ENCODE data around the gene MTMR12.
"Not testable (repeated sequence)": the region's sequence is repeated elsewhere in the genome, so short reads cannot be mapped to it uniquely, and the experiment has no call there.

MTMR12 gene

DNA sequence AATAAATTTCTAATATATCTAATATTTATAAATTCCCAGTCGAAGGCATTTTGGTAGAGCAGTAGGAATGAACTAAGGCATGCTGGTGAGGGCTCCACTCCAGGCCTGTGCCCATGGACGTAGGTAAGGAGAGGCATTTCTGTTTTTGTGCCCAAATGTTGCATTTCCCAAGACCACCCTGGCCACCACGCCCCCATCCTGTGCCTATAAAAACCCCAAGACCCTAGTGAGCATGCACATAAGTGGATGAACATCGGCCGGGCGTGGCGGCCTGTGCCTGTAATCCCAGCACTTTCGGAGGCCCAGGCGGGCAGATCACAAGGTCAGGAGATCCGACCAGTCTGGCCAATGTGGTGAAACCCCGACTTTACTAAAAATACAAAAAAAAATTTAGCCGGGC lies 10.1 kb upstream of the MTMR12 start:
- no peak for DNase-seq

DNA sequence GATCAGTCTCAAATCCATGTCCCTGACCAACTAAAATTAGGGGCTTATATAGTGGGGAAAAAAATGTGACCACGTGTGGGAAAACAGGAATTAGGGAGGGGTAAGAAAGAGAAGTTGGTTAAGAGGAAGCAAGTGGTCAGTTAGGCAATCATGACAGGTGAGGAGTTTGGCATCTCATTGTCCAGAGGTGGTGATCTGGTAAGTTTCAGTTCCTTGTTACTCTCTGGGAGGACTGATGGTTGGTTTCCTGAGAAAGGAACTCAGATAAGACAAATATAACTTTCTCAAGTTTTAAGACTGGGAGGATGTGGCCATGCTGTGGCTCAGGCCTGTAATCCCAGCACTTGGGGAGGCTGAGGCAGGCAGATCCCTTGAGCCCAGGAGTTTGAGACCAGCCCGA lies 9.0 kb upstream of the MTMR12 start:
- not testable (repeated sequence) for DNase-seq

DNA sequence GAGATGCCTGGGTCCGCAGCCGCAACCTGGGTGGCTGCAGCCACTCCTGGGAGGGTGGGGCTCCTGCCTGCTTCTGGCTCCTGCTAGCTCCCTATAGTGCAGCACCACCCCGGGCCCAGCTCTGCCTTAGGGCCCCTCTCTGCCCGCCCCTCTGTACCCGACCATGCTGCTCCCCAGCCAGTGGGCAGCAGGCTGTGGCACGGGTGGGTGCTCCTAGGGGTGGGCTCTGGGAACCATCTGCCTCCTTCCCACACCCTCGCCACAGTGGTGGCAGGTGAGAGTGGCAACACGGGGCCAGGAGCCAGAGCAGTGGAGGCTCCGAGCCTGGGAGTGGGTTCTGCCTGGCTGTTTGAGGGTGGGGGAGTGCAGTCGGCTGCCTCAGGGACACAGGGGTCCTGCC lies 7.8 kb upstream of the MTMR12 start:
- DNase-seq, result no peak

DNA sequence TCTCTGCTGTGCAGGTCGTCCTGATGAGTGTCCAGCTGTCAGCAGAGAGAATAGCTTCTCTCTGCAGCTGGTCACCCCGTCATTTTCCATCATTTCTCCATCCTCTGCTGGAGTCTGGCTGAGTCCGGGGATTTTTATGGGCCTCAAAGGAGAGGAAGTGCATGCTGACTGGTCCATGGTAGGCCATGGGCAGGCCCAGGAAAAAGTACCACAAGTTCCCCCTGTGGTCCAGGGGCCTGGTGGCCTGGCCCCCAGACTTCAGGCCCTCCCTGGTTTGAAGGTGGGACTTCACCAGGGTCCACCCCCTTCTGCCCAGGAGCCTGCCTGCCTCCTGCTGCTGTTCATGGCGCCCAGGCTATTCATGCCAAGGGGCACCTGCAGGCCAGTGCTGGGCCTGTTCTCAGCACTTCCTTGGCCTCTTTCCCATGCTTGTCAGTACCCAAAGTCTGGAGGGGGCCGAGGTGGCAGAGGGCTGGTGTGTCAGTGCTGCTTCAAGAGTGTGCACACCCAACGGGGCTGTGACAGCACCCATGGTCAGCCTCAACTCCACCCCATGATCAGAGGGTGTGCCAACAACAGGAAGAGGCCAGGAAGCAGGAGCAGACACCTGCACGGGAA lies 7.3 kb upstream of the MTMR12 start:
- DNase-seq, result no peak

DNA sequence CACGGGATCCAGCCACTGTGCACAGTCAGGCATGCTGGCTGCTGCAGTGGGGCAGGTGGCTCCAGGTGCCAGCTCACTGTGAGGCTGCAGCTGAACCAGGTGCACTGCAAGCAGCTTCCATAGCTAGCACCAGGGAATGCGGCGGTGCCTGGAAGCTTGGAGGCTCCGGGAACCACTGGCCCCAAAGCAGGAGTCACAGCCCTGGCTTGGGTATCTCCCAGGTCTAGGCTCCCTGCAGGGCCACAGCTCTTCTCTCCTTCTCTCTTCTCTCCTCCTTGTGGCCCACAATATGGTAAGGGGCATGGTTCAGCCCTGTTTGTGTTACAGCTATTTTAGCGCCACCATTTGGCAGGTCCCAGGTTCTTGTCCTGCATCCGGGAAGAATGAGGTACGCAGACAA lies 6.7 kb upstream of the MTMR12 start:
- DNase-seq, result no peak

DNA sequence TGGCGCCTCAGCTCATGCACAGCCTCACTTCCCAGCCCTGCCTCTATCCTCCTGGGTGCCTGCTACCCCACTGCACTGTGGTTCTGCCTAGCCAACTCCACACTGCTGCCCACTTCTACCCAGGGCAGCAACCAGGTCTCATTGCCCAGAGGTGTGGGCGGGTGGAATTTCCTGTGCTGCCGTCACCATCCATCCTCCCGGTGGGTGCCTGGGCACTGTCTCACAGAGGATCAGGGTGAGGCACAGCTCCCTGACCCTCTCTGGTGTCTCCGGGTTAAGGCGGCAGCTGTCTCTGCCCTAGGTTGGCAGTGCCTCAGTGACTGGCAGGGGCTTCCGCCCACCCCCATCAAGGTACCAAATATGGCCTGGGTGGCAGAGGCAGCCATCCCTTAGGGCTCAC lies 4.3 kb upstream of the MTMR12 start:
- no peak for DNase-seq

DNA sequence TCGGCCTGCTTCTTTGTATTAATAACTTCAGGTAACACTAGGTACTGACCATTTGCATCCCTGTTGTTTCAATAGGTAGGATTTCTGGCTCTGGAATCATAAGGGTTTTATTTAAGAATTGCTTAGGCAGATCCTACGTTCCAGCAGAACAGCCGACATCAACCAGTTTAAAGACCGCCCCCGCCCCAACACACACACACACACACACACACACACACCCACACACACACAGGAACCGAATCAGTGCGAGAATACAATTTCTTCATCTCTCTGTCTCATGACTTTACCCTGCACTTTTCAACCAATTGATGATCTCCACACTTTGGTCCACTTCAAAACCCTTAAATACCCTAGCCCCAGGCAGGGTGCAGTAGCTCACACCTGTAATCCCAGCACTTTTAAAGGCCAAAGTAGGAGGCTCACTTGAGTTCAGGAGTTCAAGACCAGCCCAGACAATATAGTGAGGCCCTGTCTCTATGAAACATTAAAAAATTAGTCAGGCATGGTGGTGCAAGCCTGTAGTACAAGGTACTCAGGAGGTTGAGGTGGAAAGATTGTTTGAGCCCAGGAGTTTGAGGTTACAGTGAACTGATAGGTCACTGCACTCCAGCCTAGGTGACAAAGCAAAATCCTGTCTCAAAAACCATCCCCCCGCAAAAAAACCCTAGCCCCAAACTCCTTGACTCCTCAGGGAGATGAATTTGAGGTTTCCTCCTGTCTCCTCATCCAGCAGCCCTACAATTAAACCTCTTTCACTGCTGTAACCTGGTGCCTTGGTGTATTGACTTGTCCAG lies 2.7 kb upstream of the MTMR12 start:
- DNase-seq, result no peak

DNA sequence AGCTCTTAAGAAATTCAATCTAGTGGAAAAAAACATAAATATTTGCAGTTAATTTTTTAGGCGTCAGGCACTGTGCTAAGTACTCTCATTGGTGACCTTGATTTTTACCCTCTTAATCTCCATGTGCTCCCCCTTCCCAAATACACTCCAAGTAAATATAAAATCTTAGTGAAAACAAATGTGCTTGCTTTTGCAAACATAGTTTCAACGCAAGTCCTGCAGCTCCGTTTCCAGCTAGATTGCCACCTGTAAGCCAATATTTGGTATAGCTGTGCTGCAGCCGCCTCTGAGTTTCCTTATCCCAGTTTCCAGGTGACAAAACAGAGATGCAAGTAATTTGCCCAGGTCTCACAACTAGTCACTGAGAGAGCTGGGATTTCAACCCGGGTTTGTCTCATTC lies 1.9 kb upstream of the MTMR12 start:
- DNase-seq, result no peak

DNA sequence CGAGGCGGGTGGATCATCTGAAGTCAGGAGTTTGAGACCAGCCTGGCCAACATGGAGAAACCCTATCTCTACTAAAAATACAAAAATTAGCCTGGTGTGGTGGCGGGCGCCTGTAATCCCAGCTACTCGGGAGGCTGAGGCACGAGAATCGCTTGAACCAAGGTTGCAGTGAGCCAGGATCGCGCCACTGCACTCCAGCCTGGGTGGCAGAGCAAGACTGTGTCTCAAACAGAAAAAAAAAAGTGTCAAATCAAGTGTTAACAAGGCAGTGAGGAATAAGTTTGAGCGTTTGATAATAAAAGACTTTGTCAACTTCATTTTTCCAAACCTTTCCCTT lies 1.4 kb upstream of the MTMR12 start:
- not testable (repeated sequence) for DNase-seq

DNA sequence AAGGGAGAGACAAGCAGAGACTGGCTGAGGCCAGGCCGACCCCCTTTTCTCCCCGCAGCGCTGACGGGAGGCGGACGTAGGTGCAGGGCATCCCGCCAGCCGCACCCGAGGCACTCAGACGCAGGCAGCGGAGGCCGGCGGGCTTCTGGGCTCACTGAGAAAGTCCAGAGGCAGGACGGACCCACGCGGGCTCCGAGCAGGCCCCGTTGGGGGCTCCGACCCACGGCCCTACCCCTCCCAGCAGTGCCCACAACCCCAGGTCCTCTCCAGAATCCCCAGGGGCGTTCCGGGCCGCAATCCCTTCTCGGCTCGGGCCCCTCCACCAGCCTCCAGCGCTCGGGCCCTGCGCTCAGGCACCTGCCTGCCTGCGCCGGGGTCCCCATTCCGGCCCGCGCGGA lies 543 bp downstream of the MTMR12 start:
- peak; percentile 66 for DNase-seq

DNA sequence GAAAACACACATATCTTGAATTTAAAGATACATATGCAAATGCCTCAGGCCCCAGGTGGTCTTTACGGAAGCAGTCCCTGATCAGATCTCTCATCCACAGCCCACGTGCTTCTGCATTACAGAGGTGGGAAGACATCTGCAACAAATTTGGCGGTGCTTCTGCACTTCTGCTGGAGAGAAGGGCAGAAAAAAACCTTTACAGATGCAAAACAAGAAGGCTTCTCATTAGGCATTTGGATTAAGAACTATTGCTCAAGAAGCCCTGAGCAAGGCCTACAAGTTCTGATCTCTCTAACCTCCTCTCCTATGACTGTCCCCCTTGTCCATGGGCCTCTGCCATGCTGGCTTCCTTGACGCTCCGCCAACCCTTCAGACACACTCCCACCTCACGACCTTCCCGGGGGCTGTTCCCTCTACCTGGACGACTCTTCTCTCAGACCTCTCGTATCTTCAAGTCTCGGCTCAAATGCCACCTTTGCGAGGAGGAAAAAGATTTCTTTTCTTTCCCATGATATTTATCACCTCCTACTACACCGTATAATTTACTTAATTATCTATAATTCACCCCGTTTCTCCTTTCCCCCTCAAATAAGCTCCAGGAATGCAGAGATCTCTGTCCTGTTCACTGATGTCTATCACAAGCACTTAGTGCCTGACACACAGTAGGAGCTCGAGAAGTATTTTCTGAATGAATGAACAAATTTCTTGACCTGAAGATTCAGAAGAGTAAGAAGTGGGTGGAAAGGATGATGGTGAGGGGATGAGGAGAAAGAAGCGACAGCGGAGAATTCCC lies 1.1 kb downstream of the MTMR12 start:
- no peak for DNase-seq

DNA sequence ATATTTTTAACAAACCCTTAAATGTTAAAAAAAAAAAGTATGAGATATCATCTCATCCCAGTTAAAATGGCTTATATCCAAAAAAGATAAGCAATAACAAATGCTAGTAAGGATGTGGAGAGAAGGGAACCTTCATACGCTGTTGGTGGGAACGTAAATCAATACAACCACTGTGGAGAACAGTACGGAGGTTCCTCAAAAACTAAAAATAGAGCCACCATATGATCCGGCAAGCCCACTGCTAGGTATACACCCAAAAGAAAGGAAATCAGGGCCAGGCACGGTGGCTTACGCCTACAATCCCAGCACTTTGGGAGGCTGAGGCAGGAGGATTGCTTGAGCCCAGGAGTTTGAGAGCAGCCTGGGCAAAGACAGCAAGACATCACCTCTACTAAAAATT lies 3.0 kb downstream of the MTMR12 start:
- DNase-seq, result no peak

DNA sequence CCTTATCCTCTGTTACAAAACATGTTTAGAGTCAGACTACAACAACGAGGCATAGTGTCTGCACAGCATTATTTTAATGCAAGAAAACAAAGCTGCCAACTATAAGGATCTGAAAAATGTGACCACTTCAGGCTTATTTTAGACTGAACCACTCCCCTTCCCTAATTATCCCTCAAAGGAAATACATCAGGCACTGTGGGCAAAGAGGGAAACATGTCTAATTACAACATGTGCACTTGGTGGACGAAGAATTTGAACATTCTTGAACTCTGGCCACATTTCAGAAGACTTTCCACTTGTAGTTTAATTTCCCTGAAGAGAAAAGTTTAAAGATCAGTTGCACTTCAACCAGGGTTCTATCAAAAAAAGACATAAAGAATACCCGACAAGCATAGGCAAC lies 3.8 kb downstream of the MTMR12 start:
- DNase-seq, result no peak

DNA sequence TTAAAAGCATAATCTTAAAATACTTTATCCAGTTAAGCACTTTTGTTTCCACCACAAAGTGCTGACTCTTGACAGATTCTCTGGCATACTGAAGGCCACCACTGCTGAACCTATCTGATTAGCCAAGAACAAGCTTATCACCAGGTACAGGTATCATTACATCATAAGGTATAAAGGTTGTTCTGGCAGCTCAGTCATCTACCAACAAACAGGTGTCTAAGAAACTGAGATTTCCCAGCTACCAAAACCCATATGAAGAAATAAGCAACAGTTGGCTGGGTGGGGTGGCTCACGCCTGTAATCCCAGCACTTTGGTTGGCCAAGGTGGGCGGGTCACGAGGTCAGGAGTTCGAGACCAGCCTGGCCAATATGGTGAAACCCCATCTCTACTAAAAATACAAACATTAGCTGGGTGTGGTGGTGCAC lies 5.0 kb downstream of the MTMR12 start:
- DNase-seq, result no peak

DNA sequence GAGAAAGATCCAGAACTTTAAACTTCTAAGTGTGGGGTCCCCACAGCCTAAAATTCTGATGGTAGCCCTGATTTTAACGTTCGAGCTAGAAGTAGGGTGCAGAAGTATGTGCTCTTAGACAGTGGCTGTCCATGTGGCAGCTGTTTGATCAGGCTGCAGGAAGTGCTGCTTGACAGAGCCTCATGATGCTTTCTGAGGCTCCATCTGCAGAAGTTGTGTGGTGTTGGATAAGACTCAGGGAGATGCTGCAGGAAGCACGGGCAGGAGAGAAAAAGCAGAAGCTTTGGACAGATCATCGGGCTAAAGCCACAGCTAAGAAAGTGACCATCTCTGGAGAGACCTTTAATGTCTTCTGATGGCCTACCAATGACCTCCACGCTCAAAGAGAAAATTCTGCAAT lies 8.1 kb downstream of the MTMR12 start:
- no peak for DNase-seq

DNA sequence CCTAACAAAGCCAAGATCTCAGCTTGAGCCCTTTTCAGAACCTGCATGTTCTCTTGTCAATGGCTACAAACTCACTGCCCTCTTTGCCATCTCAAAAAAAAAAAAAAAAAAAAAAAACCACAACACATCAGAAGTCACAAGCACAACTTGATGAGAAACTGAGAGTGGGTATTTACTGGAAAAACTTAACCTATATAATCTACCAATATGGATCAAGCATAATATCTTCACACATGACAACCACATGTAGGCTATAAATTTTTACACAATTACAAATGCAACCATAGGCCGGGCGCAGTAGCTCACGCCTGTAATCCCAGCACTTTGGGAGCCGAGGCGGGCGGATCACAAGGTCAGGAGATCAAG lies 9.0 kb downstream of the MTMR12 start:
- DNase-seq, result no peak

DNA sequence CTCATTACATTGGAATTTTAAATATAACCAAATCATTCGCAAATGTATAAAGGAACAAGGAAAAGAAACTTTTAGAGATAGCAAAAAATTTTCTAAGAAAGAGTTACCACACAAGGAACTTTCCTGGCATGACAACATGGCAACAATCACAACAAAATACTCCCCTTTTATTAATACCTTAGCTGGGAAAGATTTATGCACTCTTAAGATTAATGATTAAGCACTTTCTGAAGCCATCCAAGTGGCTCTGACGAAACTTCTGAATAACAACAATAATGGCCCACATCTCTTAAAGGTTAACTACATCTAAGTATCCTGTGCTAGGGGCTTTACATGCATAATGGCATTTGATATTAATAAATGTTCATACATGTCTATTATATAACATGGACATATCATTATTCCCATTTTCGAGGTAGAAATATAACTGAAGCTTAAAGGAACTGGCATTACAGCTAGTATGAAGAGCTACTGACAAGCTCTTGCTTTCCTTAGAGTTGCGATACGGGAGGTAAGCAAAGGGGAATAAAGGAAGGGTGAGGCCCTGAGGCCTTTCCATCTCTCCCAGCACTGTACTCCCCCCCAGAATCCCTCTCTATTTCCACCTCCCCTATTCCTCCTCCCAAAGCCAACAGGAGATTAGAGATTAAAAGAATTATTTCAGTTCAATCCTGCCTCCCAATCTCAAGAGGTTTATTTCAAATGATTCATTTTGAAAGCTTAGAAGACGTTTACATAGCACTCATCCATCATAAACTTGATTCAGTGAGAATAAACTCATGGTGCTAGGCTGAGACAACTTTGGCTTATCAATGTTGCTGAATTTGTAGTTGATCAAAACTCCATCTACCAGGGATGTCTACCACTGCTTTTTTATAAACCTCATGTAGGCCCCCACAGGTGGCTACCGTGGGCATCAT lies 9.6 kb downstream of the MTMR12 start:
- no peak for DNase-seq

DNA sequence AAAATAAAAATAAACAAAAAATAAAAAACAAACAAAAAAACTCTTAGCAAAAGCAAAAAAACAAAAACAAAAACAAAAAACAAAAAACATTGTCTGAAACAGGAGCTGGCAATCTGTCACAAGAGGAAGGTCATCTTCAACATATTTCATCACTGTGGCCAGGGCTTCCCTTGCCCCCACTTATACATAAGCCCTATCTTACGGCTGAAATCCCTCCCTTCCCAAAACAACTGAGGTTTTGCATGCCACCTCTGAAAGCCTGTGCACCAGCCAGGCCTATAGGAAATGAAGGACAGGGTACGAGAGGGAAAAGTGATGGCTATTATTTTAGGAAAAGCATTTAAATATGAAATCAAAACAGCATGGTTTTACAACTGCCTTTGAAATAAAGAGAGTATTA lies 10.8 kb downstream of the MTMR12 start:
- DNase-seq, result no peak

DNA sequence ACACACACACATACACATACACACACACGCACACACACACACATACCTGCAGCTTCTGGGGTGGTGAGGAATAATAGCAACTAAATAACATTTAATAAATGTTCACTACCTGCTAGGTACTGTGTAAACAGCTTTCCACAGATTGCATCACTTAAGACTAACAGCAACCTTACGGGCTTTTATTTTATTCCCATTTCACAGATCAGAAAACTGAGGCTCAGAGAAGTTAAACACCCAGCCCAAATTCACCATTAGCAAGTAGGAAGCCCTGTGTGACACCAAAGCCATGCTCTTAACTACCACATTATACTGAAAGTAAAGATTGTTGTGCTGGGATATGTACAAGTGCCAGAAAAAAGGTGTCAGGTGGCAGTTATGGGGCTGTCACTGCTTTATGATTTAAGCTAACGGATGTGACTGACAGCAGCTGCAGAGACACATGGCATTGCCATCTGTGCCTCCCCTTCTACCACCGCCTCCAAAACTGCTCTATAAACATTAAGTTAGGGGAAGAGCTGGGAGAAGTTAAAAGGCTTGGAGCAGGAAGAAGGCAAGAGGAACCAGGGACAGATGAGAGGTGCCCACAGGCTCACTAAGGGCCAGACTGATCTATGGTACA lies 13.6 kb downstream of the MTMR12 start:
- no peak for DNase-seq

DNA sequence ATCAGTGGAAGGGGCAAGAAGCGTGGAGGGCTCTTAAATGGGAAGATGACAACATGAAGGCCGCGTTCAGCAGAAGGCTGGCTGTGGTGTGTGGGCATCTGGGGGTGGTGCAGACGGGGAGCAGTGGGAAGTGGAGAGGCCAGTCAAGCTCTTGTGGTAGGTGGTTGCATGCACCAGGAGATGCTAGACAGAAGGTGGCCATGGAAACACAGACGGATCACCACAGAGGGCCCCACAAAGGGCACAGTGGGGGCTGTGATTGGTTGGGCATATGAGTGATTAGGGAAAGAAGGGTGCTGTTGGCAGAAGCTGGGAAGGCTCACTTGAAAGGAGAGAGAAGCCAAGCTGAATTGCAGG lies 14.7 kb downstream of the MTMR12 start:
- no peak for DNase-seq

DNA sequence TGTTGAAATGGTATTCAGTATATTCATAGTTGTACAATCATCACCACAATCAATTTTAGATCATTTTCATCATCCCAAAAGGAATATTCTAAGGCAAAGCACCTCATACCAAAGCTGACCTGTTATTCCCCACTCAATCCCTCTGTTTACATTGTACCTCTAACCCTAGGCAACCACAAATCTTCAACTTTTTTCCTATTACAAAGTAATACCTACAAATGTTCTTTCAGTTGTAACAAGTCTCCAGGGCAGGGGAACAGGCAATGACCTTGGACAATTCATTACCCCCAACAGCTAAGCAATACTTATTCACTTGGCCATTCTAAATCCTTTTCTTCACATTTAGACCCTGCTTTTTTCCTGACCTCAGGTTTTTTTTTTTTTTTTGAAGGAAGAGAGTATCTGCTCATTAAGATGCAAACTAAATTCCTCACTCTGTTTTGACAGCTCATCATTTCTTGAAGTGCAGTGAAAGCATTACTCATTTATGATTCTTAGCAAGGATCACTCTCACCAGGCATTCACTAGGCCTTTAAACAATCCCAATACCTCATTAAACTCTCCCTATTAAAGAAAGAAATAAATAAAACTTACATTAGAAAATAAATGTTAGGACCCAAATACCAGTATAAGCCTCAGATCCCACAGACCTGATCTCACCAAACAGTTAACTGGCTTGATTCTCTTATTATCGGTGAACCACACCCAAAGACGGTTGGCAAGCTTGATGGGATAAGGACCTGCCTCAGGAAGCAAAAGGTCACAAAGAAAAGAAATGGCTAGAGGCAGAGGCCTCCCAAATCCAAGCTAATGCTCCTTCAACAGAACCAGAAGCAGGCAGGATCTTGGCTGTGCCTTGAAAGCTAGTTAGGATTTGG lies 15.3 kb downstream of the MTMR12 start:
- no peak for DNase-seq
